HCT116 (cell line): ENCODE data around the gene ALDH6A1. TPM values are rescaled to one million over a fixed set of nuclear protein-coding genes. Genes with fewer than 3 reads are reported as not detected.

ENCODE experiments used
- ATAC-seq: fragments of 200-7000 bp; cut with Tn5 transposase; 2 replicates; pipeline ENCODE4 v1.9.1; 2020; ENCODE audit warnings: mild to moderate bottlenecking, moderate library complexity
- BruUV-seq: library from RNA; stranded (reverse); fragments of 400-500 nt; replicated peaks from 2 replicates; lab custom pipeline; 2021; lab: Mats Ljungman, UMichigan
- CTCF ChIA-PET: fragments of 300-600 bp; sonication (Branson Sonifier 250); formaldehyde crosslinking; loops from one replicate; lab custom pipeline; 2021; ENCODE audit warnings: antibody characterized with exemption; lab: Charles Lee
- POLR2A ChIA-PET: fragments of 300-600, 350-600 bp; sonication (Branson Sonifier 250); formaldehyde crosslinking; loops from one replicate; lab custom pipeline; 2021; ENCODE audit warnings: antibody characterized with exemption; lab: Charles Lee
- RAD21 ChIA-PET, 2 experiments: fragments of 300-600 bp; sonication (Branson Sonifier 250); formaldehyde crosslinking; loops; one replicate each; lab custom pipeline; 2023; ENCODE audit warnings: low total read pairs in 2 of 2; ENCODE audit not compliant: uncharacterized antibody in 2 of 2, unreplicated experiment in 2 of 2, low non-redundant PET in 1 of 2; lab: Charles Lee
- DNase-seq: peaks from one replicate; pipeline ENCODE4 v3.0.0-alpha.2; 2010; ENCODE audit warnings: low read depth, low spot score
- H2AFZ ChIP-seq: fragments of 200-600 bp; shearing (Covaris generic), sonication (generic); 2 replicates; pipeline ENCODE4 v1.6.1; 2017; ENCODE audit warnings: low read depth, mixed run types, mixed read lengths, antibody characterized with exemption, low read length; ENCODE audit not compliant: poor library complexity, severe bottlenecking
- H3K27ac ChIP-seq: 2 replicates; pipeline ENCODE4 v1.5.1; 2012; ENCODE audit warnings: low read depth, low read length
- H3K27me3 ChIP-seq: fragments of 200-600 bp; sonication (generic); 2 replicates; pipeline ENCODE4 v1.6.1; 2016; ENCODE audit warnings: mixed run types, low read length, mixed read lengths; ENCODE audit not compliant: insufficient read depth
- H3K36me3 ChIP-seq, 2 experiments: fragments of 200-500 bp in 1 of 2; fragments of 200-600 bp in 1 of 2; sonication (Bioruptor generic) in 1 of 2; sonication (generic) in 1 of 2; 2 replicates each; pipeline versions ENCODE4 v1.5.1 to v1.6.1; 2014 to 2016; ENCODE audit warnings: low read length in 2 of 2, inconsistent platforms in 1 of 2, mixed read lengths in 1 of 2, mixed run types in 1 of 2; ENCODE audit not compliant: insufficient read depth in 2 of 2, control insufficient read depth in 1 of 2
- H3K4me1 ChIP-seq, 2 experiments: fragments of 200-600 bp in 1 of 2; sonication (generic) in 1 of 2; 2 replicates each; pipeline versions ENCODE4 v1.5.1 to v1.6.1; 2012 to 2017; ENCODE audit warnings: low read length in 2 of 2, inconsistent platforms in 1 of 2, mild to moderate bottlenecking in 1 of 2, mixed read lengths in 1 of 2, mixed run types in 1 of 2, moderate library complexity in 1 of 2; ENCODE audit not compliant: insufficient read depth in 2 of 2, control insufficient read depth in 1 of 2
- H3K4me2 ChIP-seq: fragments of 200-600 bp; sonication (generic); 2 replicates; pipeline ENCODE4 v1.6.1; 2017; ENCODE audit warnings: mixed run types, low read length, mixed read lengths
- H3K4me3 ChIP-seq, 2 experiments: fragments of 200-600 bp in 1 of 2; sonication (generic) in 1 of 2; replicated peaks in 1 of 2; 2 replicates each; pipeline ENCODE4 v1.5.1; 2011 to 2016; ENCODE audit warnings: low read length in 2 of 2, control low read depth in 1 of 2, low read depth in 1 of 2, mild to moderate bottlenecking in 1 of 2, mixed read lengths in 1 of 2, mixed run types in 1 of 2
- H3K79me2 ChIP-seq: fragments of 200-600 bp; sonication (generic); 2 replicates; pipeline ENCODE4 v1.6.1; 2017; ENCODE audit warnings: mild to moderate bottlenecking, mixed run types, low read length, moderate library complexity, mixed read lengths; ENCODE audit not compliant: insufficient read depth
- H3K9ac ChIP-seq: fragments of 200-600 bp; sonication (generic); 2 replicates; pipeline ENCODE4 v1.6.1; 2016; ENCODE audit warnings: low read length, mixed read lengths
- H3K9me2 ChIP-seq: fragments of 200-600 bp; sonication (generic), shearing (Covaris generic); 2 replicates; pipeline ENCODE4 v1.6.1; 2017; ENCODE audit warnings: mixed run types, mild to moderate bottlenecking, moderate library complexity; ENCODE audit not compliant: insufficient read depth
- H3K9me3 ChIP-seq, 2 experiments: fragments of 200-500 bp in 1 of 2; fragments of 200-600 bp in 1 of 2; sonication (Bioruptor generic) in 1 of 2; sonication (generic) in 1 of 2; 2 replicates each; pipeline ENCODE4 v1.6.1; 2014 to 2017; ENCODE audit warnings: low read length in 2 of 2, mixed read lengths in 2 of 2, inconsistent platforms in 1 of 2, low read depth in 1 of 2, mild to moderate bottlenecking in 1 of 2, mixed run types in 1 of 2, moderate library complexity in 1 of 2; ENCODE audit not compliant: control insufficient read depth in 1 of 2, insufficient read depth in 1 of 2
- H4K20me1 ChIP-seq: fragments of 200-600 bp; sonication (generic), shearing (Covaris generic); 2 replicates; pipeline ENCODE4 v1.6.1; 2017; ENCODE audit warnings: mixed run types, mild to moderate bottlenecking, moderate library complexity; ENCODE audit not compliant: insufficient read depth
- EGR1 ChIP-seq: IDR thresholded peaks from 2 replicates; pipeline ENCODE4 v1.6.1; 2012; ENCODE audit warnings: low read depth
- FOSL1 ChIP-seq: IDR thresholded peaks from 2 replicates; pipeline ENCODE4 v1.6.1; 2012; ENCODE audit warnings: low read depth
- POLR2A ChIP-seq: IDR thresholded peaks from 2 replicates; pipeline ENCODE4 v1.7.0; 2011; ENCODE audit warnings: borderline replicate concordance; ENCODE audit not compliant: insufficient read depth, insufficient read length; ENCODE audit errors: extremely low read depth
- RAD21 ChIP-seq: IDR thresholded peaks from 2 replicates; pipeline ENCODE4 v1.6.1; 2012; ENCODE audit warnings: low read depth, mild to moderate bottlenecking
- SP1 ChIP-seq: IDR thresholded peaks from 2 replicates; pipeline ENCODE4 v1.6.1; 2012; ENCODE audit warnings: low read depth
- SRF ChIP-seq: IDR thresholded peaks from 2 replicates; pipeline ENCODE4 v1.6.1; 2012; ENCODE audit warnings: low read depth
- YY1 ChIP-seq: IDR thresholded peaks from 2 replicates; pipeline ENCODE4 v1.6.1; 2011; ENCODE audit warnings: low read length, low read depth, moderate library complexity, mild to moderate bottlenecking; ENCODE audit not compliant: insufficient replicate concordance; ENCODE audit errors: extremely low read depth
- ZNF274 ChIP-seq: fragments of 200-500 bp; sonication (Bioruptor generic); IDR thresholded peaks from 2 replicates; pipeline ENCODE4 v1.6.1; 2014; ENCODE audit warnings: mild to moderate bottlenecking, low read depth, low read length, inconsistent platforms
- intact Hi-C: fragments of 100-400 bp; cut with micrococcal nuclease; formaldehyde crosslinking; loops from 2 replicates; pipeline ENCODE4 v1.10.0; 2022
- total RNA-seq: library from RNA; stranded (reverse); gene quantifications from one replicate; pipeline ENCODE4 v1.2.1, GENCODE V29; 2021; ENCODE audit not compliant: unreplicated experiment
- TF ChIP-seq, protein P1 (sequence below): IDR thresholded peaks from 2 replicates; pipeline ENCODE4 v1.6.1; 2012
- TF ChIP-seq, protein P2 (sequence below): IDR thresholded peaks from 2 replicates; pipeline ENCODE4 v1.6.1; 2011; ENCODE audit warnings: mild to moderate bottlenecking, low read length, moderate library complexity; ENCODE audit not compliant: insufficient replicate concordance; ENCODE audit errors: extremely low read depth

ALDH6A1 gene
- total RNA-seq, 1 experiment from 2014 or later = 15.6 TPM

DNA sequence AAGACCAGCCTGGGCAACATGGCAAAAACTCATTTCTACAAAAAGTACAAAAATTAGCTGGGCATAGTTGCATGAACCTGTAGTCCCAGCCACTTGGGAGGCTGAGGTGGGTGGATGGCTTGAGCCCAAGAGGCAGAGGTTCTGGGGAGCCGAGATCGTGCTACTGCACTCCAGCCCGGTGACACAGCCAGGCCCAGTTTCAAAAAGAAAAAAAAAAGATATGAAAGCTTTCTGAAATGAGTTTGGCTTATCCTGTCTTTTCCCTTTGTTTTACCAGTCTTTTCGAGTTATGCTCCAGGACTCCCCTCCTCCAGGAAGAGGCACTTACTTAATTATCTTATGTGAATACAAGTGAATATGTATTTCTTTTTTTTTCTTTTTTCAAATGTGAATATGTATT, 61.9 kb downstream of the ALDH6A1 start (continued):
- TF ChIP-seq ZNF274 (no peak), POLR2A (no peak), RAD21 (no peak), FOSL1 (no peak), YY1 (no peak), EGR1 (no peak)
- TF ChIP-seq, protein P1, sequence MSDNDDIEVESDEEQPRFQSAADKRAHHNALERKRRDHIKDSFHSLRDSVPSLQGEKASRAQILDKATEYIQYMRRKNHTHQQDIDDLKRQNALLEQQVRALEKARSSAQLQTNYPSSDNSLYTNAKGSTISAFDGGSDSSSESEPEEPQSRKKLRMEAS = no peak

DNA sequence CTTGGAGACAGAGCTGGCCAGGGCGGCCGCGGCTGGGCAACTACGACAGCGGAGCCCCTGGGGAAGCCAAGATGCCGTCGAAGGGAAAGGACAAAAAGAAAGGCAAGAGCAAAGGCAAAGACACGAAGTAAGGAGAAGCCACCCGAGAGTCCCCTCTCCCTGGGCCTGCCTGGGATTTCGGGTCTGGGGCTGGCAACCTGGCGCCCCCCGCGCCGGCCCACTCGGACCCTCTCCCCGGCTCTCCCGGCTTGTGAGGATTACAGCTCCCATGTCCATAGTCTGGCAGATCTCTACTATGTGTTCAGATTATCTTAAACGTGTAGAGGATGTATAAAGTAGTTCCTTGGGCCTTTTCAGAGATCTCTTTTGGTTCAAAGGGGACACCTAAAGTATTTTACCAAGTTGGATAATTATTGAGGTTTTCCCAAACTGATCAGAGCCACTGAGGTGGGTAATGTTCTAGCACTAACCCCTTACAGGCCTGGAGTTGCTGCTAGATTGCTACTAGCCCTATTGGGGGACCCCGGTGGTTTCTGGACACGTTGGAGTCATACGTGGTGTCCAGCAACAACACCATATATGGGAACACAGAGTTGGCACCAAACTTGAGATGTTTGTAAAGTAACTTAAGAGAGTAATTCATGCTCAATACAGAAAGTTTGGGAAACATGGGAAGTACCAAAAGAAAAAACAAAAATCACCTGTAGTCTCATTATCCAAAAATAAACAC, 64.7 kb downstream of the ALDH6A1 start:
- peak; percentile 8 for ATAC-seq
- Histone ChIP-seq H3K9me2 (no peaks in the 10 kb centered on the region), H2AFZ (no peak overlapping the region), H3K27me3 (no peaks in the 10 kb centered on the region), H3K4me1 (peaks cover 13 to 31% of the 10 kb centered on the region in 2 experiments), H3K9me3 (no peaks in the 10 kb centered on the region), H3K79me2 (0 out of 2 replicates have a peak, but pooled peaks cover 4% of the 10 kb centered on the region), H3K27ac (peak overlapping the region; percentile 51), H3K4me2 (peak overlapping the region; percentile 79), H3K9ac (peak overlapping the region; percentile 96), H4K20me1 (no peaks in the 10 kb centered on the region), H3K36me3 (no peaks in the 10 kb centered on the region), H3K4me3 (peak overlapping the region; percentile 78 to 87)
- POLR2A ChIA-PET = no interaction called here
- intact Hi-C loops = loop anchor here (5.0 kb wide), 1 partner anchor 67 kb away; the partner anchor contains the start of genes COQ6 and FAM161B
- DNase-seq = no peak
- TF ChIP-seq SP1 (0 out of 2 replicates have a peak, but pooled peaks have one; percentile 19), RAD21 (no peak), SRF (peak; percentile 82)
- TF ChIP-seq, protein P2, sequence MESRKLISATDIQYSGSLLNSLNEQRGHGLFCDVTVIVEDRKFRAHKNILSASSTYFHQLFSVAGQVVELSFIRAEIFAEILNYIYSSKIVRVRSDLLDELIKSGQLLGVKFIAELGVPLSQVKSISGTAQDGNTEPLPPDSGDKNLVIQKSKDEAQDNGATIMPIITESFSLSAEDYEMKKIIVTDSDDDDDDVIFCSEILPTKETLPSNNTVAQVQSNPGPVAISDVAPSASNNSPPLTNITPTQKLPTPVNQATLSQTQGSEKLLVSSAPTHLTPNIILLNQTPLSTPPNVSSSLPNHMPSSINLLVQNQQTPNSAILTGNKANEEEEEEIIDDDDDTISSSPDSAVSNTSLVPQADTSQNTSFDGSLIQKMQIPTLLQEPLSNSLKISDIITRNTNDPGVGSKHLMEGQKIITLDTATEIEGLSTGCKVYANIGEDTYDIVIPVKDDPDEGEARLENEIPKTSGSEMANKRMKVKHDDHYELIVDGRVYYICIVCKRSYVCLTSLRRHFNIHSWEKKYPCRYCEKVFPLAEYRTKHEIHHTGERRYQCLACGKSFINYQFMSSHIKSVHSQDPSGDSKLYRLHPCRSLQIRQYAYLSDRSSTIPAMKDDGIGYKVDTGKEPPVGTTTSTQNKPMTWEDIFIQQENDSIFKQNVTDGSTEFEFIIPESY = no peak
- RAD21 ChIA-PET = no interaction called here
- CTCF ChIA-PET = no interaction called here
- BruUV-seq = TSS peak; percentile 61
